HEK293T (cell line): ENCODE measurements around the gene FBXO24.

Experiments
- CTCF ChIA-PET: fragments of 350-600 bp; formaldehyde crosslinking; extraction: SDS; loops from one replicate; lab custom pipeline; 2021; ENCODE audit warnings: antibody characterized with exemption, inconsistent platforms; lab: Yijun Ruan, JAX
- POLR2A ChIA-PET: fragments of 350-600 bp; formaldehyde crosslinking; extraction: SDS; loops from one replicate; lab custom pipeline; 2020; ENCODE audit warnings: antibody characterized with exemption, inconsistent platforms; lab: Yijun Ruan, JAX
- DNase-seq: peaks from one replicate; pipeline ENCODE4 v3.0.0; 2012; ENCODE audit warnings: mixed read lengths; ENCODE audit errors: extremely low spot score
- ARNT ChIP-seq: fragments of 450-650 bp; IDR thresholded peaks from 2 replicates; pipeline ENCODE4 v1.6.1; 2017; ENCODE audit warnings: mild to moderate bottlenecking
- BHLHE40 ChIP-seq: fragments of 450-650 bp; IDR thresholded peaks from 2 replicates; pipeline ENCODE4 v1.6.1; 2016; ENCODE audit warnings: mild to moderate bottlenecking, moderate library complexity, borderline replicate concordance
- CTBP1 ChIP-seq: fragments of 450-650 bp; IDR thresholded peaks from 2 replicates; pipeline ENCODE4 v1.6.1; 2016; ENCODE audit warnings: borderline replicate concordance
- ELF4 ChIP-seq: fragments of 450-650 bp; IDR thresholded peaks from 2 replicates; pipeline ENCODE4 v1.6.1; 2017; ENCODE audit warnings: antibody characterized with exemption
- FOXA1 ChIP-seq: fragments of 450-650 bp; IDR thresholded peaks from 2 replicates; pipeline ENCODE4 v1.6.1; 2016; ENCODE audit warnings: mild to moderate bottlenecking
- FOXK2 ChIP-seq: fragments of 450-650 bp; IDR thresholded peaks from 2 replicates; pipeline ENCODE4 v1.6.1; 2016; ENCODE audit warnings: mild to moderate bottlenecking
- FOXM1 ChIP-seq: fragments of 450-650 bp; IDR thresholded peaks from 2 replicates; pipeline ENCODE4 v1.6.1; 2017; ENCODE audit warnings: mild to moderate bottlenecking, borderline replicate concordance
- HDGF ChIP-seq: fragments of 450-650 bp; IDR thresholded peaks from 2 replicates; pipeline ENCODE4 v1.6.1; 2017; ENCODE audit warnings: antibody characterized with exemption, borderline replicate concordance
- L3MBTL2 ChIP-seq: fragments of 450-650 bp; conservative IDR thresholded peaks from 2 replicates; pipeline ENCODE4 v1.6.1; 2016; ENCODE audit warnings: mild to moderate bottlenecking
- LEF1 ChIP-seq: fragments of 450-650 bp; IDR thresholded peaks from 2 replicates; pipeline ENCODE4 v1.6.1; 2017; ENCODE audit warnings: mild to moderate bottlenecking, borderline replicate concordance
- NFRKB ChIP-seq: fragments of 450-650 bp; IDR thresholded peaks from 2 replicates; pipeline ENCODE4 v1.6.1; 2016; ENCODE audit warnings: mild to moderate bottlenecking, moderate library complexity
- PKNOX1 ChIP-seq: fragments of 450-650 bp; IDR thresholded peaks from 2 replicates; pipeline ENCODE4 v1.6.1; 2016
- SP1 ChIP-seq: fragments of 450-650 bp; IDR thresholded peaks from 2 replicates; pipeline ENCODE4 v1.6.1; 2017
- SUZ12 ChIP-seq: fragments of 450-650 bp; IDR thresholded peaks from 2 replicates; pipeline ENCODE4 v1.6.1; 2016; ENCODE audit warnings: mild to moderate bottlenecking
- TARDBP ChIP-seq: fragments of 450-650 bp; IDR thresholded peaks from 2 replicates; pipeline ENCODE4 v1.6.1; 2016
- ZNF384 ChIP-seq: fragments of 450-650 bp; IDR thresholded peaks from 2 replicates; pipeline ENCODE4 v1.6.1; 2016

The FBXO24 gene

GRCh38 chr7:100553032-100553431 lies 33.1 kb upstream of the FBXO24 start:
- no peak for DNase-seq
- ChIA-PET CTCF (no interaction called here), POLR2A (no interaction called here)
- TF ChIP-seq NFRKB = no peak
- TF ChIP-seq ZNF384 = no peak

DNA sequence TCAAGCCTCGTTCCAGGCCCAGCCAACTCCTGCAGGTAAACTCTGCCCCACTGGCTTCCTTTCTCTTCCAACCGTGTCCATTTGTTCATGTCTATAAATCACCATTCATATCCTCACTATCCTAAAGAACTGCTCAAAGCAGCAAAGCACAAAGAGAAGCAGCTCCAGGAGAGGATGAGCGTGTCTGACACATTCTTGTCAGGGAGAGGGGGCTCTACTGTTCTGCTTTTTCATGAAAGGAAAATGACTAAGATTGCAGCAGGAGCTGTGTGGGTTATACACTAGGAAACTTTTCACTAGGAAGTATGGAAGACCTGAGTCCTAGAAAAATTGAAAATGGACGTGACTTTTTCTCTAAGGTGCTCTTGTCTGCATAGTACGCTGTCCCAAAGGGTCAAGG lies 30.4 kb upstream of the FBXO24 start:
- DNase-seq = no peak
- TF ChIP-seq ARNT (no peak), NFRKB (no peak), HDGF (no peak), ELF4 (no peak), SP1 (no peak), FOXK2 (no peak), CTBP1 (no peak), FOXM1 (no peak), PKNOX1 (no peak), SUZ12 (no peak), LEF1 (no peak), L3MBTL2 (no peak), FOXA1 (no peak), ZNF384 (no peak), BHLHE40 (no peak), TARDBP (no peak)
- ChIA-PET POLR2A (interaction anchor here (0.5 kb wide), 1 partner anchor 149 kb away, joined by 3 read pairs; no protein-coding TSS in a partner anchor), CTCF (no interaction called here)

DNA sequence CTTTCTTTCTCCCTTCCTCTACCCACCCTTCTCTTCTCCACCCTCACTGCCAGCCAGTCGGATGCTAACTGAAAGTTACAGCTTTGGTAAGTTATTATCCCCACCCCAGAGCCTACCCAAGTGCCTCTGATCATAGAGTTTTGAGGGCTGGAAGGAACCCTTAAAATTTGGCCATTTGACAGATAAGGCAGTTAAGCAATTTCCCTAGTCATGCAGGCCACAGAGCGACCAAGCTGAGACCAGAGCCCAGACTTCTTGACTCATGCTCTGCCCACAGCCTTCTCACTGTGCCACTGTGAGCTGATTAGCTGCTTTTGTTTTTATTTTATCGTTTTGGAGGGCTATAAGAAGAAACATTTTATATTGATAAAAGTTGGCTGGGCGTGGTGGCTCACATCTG lies 29.6 kb upstream of the FBXO24 start:
- TF ChIP-seq FOXK2 (no peak), TARDBP (no peak), CTBP1 (no peak)
- POLR2A ChIA-PET = no interaction called here
- no peak for DNase-seq
- CTCF ChIA-PET = no interaction called here

DNA sequence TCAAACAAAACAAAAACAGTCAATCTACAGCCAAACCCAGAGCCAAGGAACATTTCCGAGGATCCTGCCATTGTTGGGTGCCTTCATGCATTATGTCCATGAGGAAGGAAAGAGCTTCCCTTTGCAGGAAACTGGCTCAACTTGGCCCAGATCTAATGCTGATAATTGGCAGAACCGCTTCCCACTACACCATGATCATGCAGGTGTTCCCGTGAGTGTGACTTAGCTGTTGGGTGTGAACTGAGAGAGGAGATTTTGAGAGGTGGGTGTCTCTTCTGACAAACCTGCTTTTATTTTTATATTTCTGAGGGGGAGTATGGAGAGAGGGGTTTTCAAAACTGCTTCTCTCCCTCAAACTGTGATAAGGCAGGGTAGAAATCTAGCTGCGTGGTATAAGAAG lies 27.0 kb upstream of the FBXO24 start:
- ChIA-PET CTCF (interaction anchor here (0.6 to 2.2 kb wide), 18 partner anchors 14 to 171 kb away, joined by 3 to 13 read pairs (median 4); partner anchors contain the start of genes AGFG2 and POP7), POLR2A (interaction anchor here (1.0 to 1.3 kb wide), 2 partner anchors 81 to 130 kb away, joined by 3 to 4 read pairs; no protein-coding TSS in a partner anchor)
- TF ChIP-seq SUZ12 = no peak
- TF ChIP-seq FOXA1 = no peak
- no peak for TF ChIP-seq SP1
- TF ChIP-seq FOXK2 = no peak
- no peak for TF ChIP-seq ELF4
- no peak for TF ChIP-seq FOXM1
- TF ChIP-seq PKNOX1 = no peak
- TF ChIP-seq HDGF = no peak
- TF ChIP-seq ARNT = no peak
- TF ChIP-seq CTBP1 = no peak
- no peak for TF ChIP-seq ZNF384
- TF ChIP-seq NFRKB = no peak
- TF ChIP-seq L3MBTL2 = no peak
- TF ChIP-seq BHLHE40 = no peak
- no peak for DNase-seq

- POLR2A ChIA-PET = interaction anchor here (1.0 kb wide), 1 partner anchor 131 kb away, joined by 3 read pairs; no protein-coding TSS in a partner anchor
- no peak for TF ChIP-seq BHLHE40
- no peak for TF ChIP-seq PKNOX1
- no peak for TF ChIP-seq HDGF
- no peak for TF ChIP-seq TARDBP
- TF ChIP-seq NFRKB = no peak
- TF ChIP-seq ELF4 = no peak
- TF ChIP-seq FOXK2 = no peak
- CTCF ChIA-PET = interaction anchor here (0.6 to 0.9 kb wide), 3 partner anchors 23 to 826 kb away, joined by 3 read pairs; partner anchors contain the start of gene AGFG2
- no peak for DNase-seq
Measured at GRCh38 chr7:100561491-100562194, 24.5 kb upstream of the FBXO24 start.

DNA sequence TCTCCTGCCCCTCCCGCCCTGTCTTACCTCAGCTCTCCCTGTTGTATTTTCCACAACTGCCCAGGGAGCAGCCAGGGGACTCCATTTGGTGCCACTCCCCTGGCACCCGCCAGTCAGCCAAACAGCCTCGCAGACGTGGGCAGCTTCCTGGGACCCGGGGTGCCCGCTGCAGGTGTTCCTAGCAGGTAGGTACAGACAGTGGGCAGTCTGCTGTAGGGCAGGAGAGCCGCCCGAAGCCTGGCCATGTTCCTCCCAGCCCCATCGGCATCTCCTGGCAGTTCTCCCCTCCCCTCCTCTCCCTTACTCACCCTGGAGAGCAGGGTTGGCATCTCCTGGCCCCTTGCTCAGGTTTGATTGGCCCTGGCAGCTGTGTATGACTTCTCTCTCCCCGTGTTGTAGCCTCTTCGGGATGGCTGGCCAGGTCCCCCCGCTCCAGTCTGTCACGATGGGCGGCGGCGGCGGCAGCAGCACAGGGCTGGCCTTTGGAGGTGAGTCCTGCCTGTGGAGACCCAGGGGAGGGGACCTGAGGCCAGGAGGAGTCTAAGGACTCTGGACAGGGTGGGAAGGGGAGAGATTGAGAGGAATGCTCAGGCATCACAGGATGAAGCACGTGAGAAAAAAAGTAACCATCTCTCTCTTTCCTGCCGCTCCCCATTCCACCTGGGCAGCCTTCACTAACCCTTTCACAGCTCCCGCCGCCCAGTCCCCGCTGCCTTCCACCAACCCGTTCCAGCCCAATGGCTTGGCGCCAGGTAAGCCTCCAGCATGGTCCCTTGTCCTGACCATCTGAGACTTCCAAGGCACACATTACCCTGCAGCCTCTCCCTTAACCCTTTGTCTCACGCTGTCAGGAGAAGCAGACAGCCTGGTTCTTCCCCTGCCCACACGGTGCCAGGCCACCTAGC lies 23.7 kb upstream of the FBXO24 start:
- ChIA-PET POLR2A (interaction anchor here (1.0 kb wide), 1 partner anchor 130 kb away, joined by 3 read pairs; no protein-coding TSS in a partner anchor), CTCF (interaction anchor here (0.6 to 2.1 kb wide), 3 partner anchors 24 to 97 kb away, joined by 3 to 8 read pairs (median 3); partner anchors contain the start of gene AGFG2)
- TF ChIP-seq ZNF384 (no peak), PKNOX1 (no peak), ELF4 (no peak), FOXK2 (no peak)
- DNase-seq = no peak
